Skeletal muscle cell (primary cell): ENCODE measurements around the gene GUCY2D.

Experiments used
- DNase-seq: peaks from one replicate; pipeline ENCODE4 v3.0.0-alpha.2; 2010; ENCODE audit warnings: low read depth
- H3K4me3 ChIP-seq: 2 replicates; pipeline ENCODE4 v1.5.1; 2011; ENCODE audit warnings: low read depth, mild to moderate bottlenecking, control low read depth, low read length, moderate library complexity

GUCY2D gene

GRCh38 chr17:8039611-8040168 lies 37.3 kb downstream of the GUCY2D start:
- peak overlapping the region; percentile 43 for H3K4me3 ChIP-seq
- no peak for DNase-seq

GRCh38 chr17:8041249-8041928 lies 39.0 kb downstream of the GUCY2D start:
- DNase-seq, result peak; percentile 92

GRCh38 chr17:8041979-8042378 lies 39.6 kb downstream of the GUCY2D start:
- DNase-seq, result no peak
- no peak overlapping the region for H3K4me3 ChIP-seq

More at GRCh38 chr17:8041249-8041928, 39.0 kb downstream of the GUCY2D start:
- H3K4me3 ChIP-seq, result no peak overlapping the region

- H3K4me3 ChIP-seq, result no peak overlapping the region
- DNase-seq, result no peak
These were observed 42.7 kb downstream of the GUCY2D start for GRCh38 chr17:8044819-8045810.

- H3K4me3 ChIP-seq, result no peak overlapping the region
- DNase-seq, result no peak
These were observed 44.0 kb downstream of the GUCY2D start for GRCh38 chr17:8046306-8046928.

GRCh38 chr17:8046929-8047768 lies 44.7 kb downstream of the GUCY2D start:
- H3K4me3 ChIP-seq, result no peak overlapping the region
- no peak for DNase-seq

GRCh38 chr17:8047769-8048110 lies 45.3 kb downstream of the GUCY2D start:
- H3K4me3 ChIP-seq, result no peak overlapping the region
- DNase-seq, result no peak

- no peak for DNase-seq
These were observed 45.8 kb downstream of the GUCY2D start for GRCh38 chr17:8048236-8048635.

GRCh38 chr17:8048736-8049135 lies 46.3 kb downstream of the GUCY2D start:
- DNase-seq, result no peak
- no peak overlapping the region for H3K4me3 ChIP-seq

More at GRCh38 chr17:8048236-8048635, 45.8 kb downstream of the GUCY2D start:
- H3K4me3 ChIP-seq, result no peak overlapping the region

GRCh38 chr17:8051831-8052230 lies 49.4 kb downstream of the GUCY2D start:
- H3K4me3 ChIP-seq, result no peak overlapping the region

GRCh38 chr17:8052256-8053252 lies 50.1 kb downstream of the GUCY2D start:
- H3K4me3 ChIP-seq, result no peak overlapping the region
- DNase-seq, result no peak

More at GRCh38 chr17:8051831-8052230, 49.4 kb downstream of the GUCY2D start:
- DNase-seq, result no peak

- no peak for DNase-seq
- no peak overlapping the region for H3K4me3 ChIP-seq
These were observed 51.2 kb downstream of the GUCY2D start for GRCh38 chr17:8053600-8053999.

GRCh38 chr17:8055851-8056231 lies 53.4 kb downstream of the GUCY2D start:
- DNase-seq, result no peak
- no peak overlapping the region for H3K4me3 ChIP-seq

GRCh38 chr17:8056232-8056975 lies 54.0 kb downstream of the GUCY2D start:
- no peak overlapping the region for H3K4me3 ChIP-seq
- DNase-seq, result peak; percentile 58

GRCh38 chr17:8056976-8057625 lies 54.7 kb downstream of the GUCY2D start:
- DNase-seq, result no peak
- H3K4me3 ChIP-seq, result no peak overlapping the region

- peak; percentile 46 for DNase-seq
- H3K4me3 ChIP-seq, result no peak overlapping the region
These were observed 55.3 kb downstream of the GUCY2D start for GRCh38 chr17:8057691-8058114.

- no peak for DNase-seq
- H3K4me3 ChIP-seq, result no peak overlapping the region
These were observed 56.7 kb downstream of the GUCY2D start for GRCh38 chr17:8059131-8059530.
